Mesenchymal stem cell (in vitro differentiated cells and primary cell): ENCODE measurements around the gene WNT3A.

Experiments used
- DNase-seq: peaks from one replicate; pipeline ENCODE4 v3.0.0-alpha.2; 2013
- H2AFZ ChIP-seq: one replicate; pipeline ENCODE4 v1.6.1; 2013; ENCODE audit warnings: low read depth, mild to moderate bottlenecking, control low read depth, inconsistent platforms, low read length, moderate library complexity
- H2AK5ac ChIP-seq: 2 replicates; pipeline ENCODE4 v1.6.1; 2013; ENCODE audit warnings: low read length, moderate library complexity, mild to moderate bottlenecking, inconsistent platforms; ENCODE audit not compliant: severe bottlenecking
- H2BK120ac ChIP-seq: one replicate; pipeline ENCODE4 v1.6.1; 2013; ENCODE audit warnings: low read depth, mild to moderate bottlenecking, inconsistent platforms, low read length, moderate library complexity
- H2BK12ac ChIP-seq, 2 experiments: one replicate each; pipeline ENCODE4 v1.6.1; 2013; ENCODE audit warnings: inconsistent platforms in 2 of 2, low read length in 2 of 2, mild to moderate bottlenecking in 2 of 2, moderate library complexity in 2 of 2, control low read depth in 1 of 2
- H2BK15ac ChIP-seq: one replicate; pipeline ENCODE4 v1.6.1; 2013; ENCODE audit warnings: mild to moderate bottlenecking, low read depth, inconsistent platforms; ENCODE audit not compliant: poor library complexity, severe bottlenecking
- H2BK5ac ChIP-seq: 2 replicates; pipeline ENCODE4 v1.6.1; 2013; ENCODE audit warnings: low read depth, mild to moderate bottlenecking, low read length, control low read depth, inconsistent platforms; ENCODE audit not compliant: poor library complexity, severe bottlenecking
- H3K14ac ChIP-seq, 2 experiments: one replicate each; pipeline ENCODE4 v1.6.1; 2013; ENCODE audit warnings: inconsistent platforms in 2 of 2, low read length in 2 of 2, control low read depth in 1 of 2, mild to moderate bottlenecking in 1 of 2, moderate library complexity in 1 of 2
- H3K18ac ChIP-seq, 2 experiments: one replicate each; pipeline ENCODE4 v1.6.1; 2013; ENCODE audit warnings: inconsistent platforms in 2 of 2, low read length in 2 of 2, control low read depth in 1 of 2, low read depth in 1 of 2, mild to moderate bottlenecking in 1 of 2
- H3K23ac ChIP-seq, 2 experiments: one replicate each; pipeline ENCODE4 v1.6.1; 2013; ENCODE audit warnings: inconsistent platforms in 2 of 2, low read length in 2 of 2, mild to moderate bottlenecking in 2 of 2, moderate library complexity in 2 of 2, control low read depth in 1 of 2
- H3K27ac ChIP-seq: 2 replicates; pipeline ENCODE4 v1.5.1; 2013; ENCODE audit warnings: mild to moderate bottlenecking, moderate library complexity, low read length, control low read depth, inconsistent platforms; ENCODE audit not compliant: poor library complexity, severe bottlenecking
- H3K27me3 ChIP-seq, 2 experiments: 2 replicates each; pipeline versions ENCODE4 v1.6.1 to v1.7.0; 2013; ENCODE audit warnings: low read length in 2 of 2, mild to moderate bottlenecking in 2 of 2, moderate library complexity in 2 of 2, control low read depth in 1 of 2, inconsistent platforms in 1 of 2; ENCODE audit not compliant: control insufficient read depth in 1 of 2, insufficient read depth in 1 of 2
- H3K36me3 ChIP-seq, 2 experiments: 2 replicates each; pipeline versions ENCODE4 v1.6.1 to v1.7.0; 2013; ENCODE audit warnings: low read length in 2 of 2, control low read depth in 1 of 2, inconsistent platforms in 1 of 2, low read depth in 1 of 2, mild to moderate bottlenecking in 1 of 2; ENCODE audit not compliant: insufficient read depth in 2 of 2, control insufficient read depth in 1 of 2
- H3K4ac ChIP-seq, 2 experiments: one replicate each; pipeline ENCODE4 v1.6.1; 2013; ENCODE audit warnings: inconsistent platforms in 2 of 2, low read length in 2 of 2, mild to moderate bottlenecking in 2 of 2, moderate library complexity in 2 of 2, control low read depth in 1 of 2, low read depth in 1 of 2
- H3K4me1 ChIP-seq: 2 replicates; pipeline ENCODE4 v1.6.1; 2013; ENCODE audit warnings: low read depth, low read length, control low read depth; ENCODE audit not compliant: control insufficient read depth, insufficient read depth
- H3K4me2 ChIP-seq: 2 replicates; pipeline ENCODE4 v1.6.1; 2013; ENCODE audit warnings: low read length, mild to moderate bottlenecking, inconsistent platforms; ENCODE audit not compliant: poor library complexity, severe bottlenecking
- H3K4me3 ChIP-seq, 2 experiments: 2 replicates each; pipeline versions ENCODE4 v1.5.1 to v1.7.0; 2013; ENCODE audit warnings: low read length in 2 of 2, mild to moderate bottlenecking in 2 of 2, control low read depth in 1 of 2, low read depth in 1 of 2; ENCODE audit not compliant: insufficient read depth in 1 of 2
- H3K79me1 ChIP-seq: replicated peaks from 2 replicates; pipeline ENCODE4 v1.6.1; 2013; ENCODE audit warnings: mild to moderate bottlenecking, control low read depth, low read length, inconsistent platforms; ENCODE audit not compliant: poor library complexity, severe bottlenecking
- H3K9ac ChIP-seq: 2 replicates; pipeline ENCODE4 v1.7.0; 2013; ENCODE audit warnings: mild to moderate bottlenecking, low read length, moderate library complexity
- H3K9me3 ChIP-seq: 2 replicates; pipeline ENCODE4 v1.7.0; 2013; ENCODE audit warnings: mild to moderate bottlenecking, low read length; ENCODE audit not compliant: control insufficient read depth
- H4K8ac ChIP-seq: one replicate; pipeline ENCODE4 v1.6.1; 2013; ENCODE audit warnings: inconsistent platforms, mild to moderate bottlenecking, low read length, moderate library complexity
- H4K91ac ChIP-seq: one replicate; pipeline ENCODE4 v1.6.1; 2013; ENCODE audit warnings: mild to moderate bottlenecking, low read length, inconsistent platforms
- WGBS: methylation state at CpG from one replicate; pipeline ENCODE4 v1.1.7; 2013; ENCODE audit warnings: mixed read lengths; 5-methylcytosine and 5-hydroxymethylcytosine counted together

Gene WNT3A

DNA sequence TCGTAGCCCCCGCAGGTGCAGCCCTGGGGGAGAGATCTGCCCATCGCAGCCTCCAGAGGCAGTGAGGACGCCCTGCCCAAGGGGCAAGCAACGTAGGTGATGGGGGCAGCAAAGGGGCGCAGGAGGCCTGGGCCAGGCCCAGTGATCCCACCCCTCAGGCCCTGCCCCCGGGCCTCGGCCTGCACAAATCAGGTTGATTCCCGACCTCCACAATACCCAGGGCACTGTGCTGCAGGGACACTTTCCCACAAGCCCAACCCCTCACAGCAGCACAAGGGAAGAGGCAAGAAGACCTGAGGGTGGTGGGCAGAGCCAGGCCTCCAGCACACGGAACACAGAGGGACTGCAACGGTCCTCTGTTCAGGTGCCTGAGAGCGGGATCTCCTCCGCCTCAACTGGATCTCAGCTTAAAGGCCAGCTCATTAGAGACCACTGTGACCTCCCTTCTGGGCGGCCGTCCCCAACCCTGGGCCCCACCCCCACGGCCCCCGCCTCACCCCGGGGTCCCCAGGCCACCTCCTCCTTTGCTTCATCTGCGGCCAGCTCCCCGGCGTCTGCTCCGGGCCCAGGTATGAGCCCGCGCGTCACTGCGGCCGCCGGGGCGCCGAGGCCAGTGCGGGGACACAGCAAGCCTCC is 74.9 kb downstream of the WNT3A start:
- Histone ChIP-seq H2BK15ac (peak overlapping the region; percentile 50), H3K4ac (peak overlapping the region; percentile 90 to 94), H3K18ac (peak overlapping the region; percentile 87 to 94), H3K9me3 (no peaks in the 10 kb centered on the region), H3K27ac (no peak overlapping the region), H3K4me3 (peak overlapping the region; percentile 81 to 96), H3K4me1 (peaks cover 30% of the 10 kb centered on the region), H4K8ac (peak overlapping the region; percentile 92), H2AFZ (peak overlapping the region; percentile 48), H3K27me3 (no peaks in the 10 kb centered on the region), H3K14ac (peak overlapping the region; percentile 67 to 89), H3K36me3 (peaks cover 9% of the 10 kb centered on the region in 2 experiments), H3K23ac (peak overlapping the region in 1 of 2 experiments; percentile 75), H3K4me2 (peak overlapping the region; percentile 96), H4K91ac (peak overlapping the region; percentile 87), H3K79me1 (peaks cover 23% of the 10 kb centered on the region), H3K9ac (peak overlapping the region; percentile 99), H2BK120ac (peak overlapping the region; percentile 55), H2BK12ac (peak overlapping the region in 1 of 2 experiments; percentile 49), H2AK5ac (no peak overlapping the region), H2BK5ac (no peak overlapping the region)
- DNase-seq: peak; percentile 21
- WGBS: 15% methylated on average over 27 of the region's 31 CpGs

DNA sequence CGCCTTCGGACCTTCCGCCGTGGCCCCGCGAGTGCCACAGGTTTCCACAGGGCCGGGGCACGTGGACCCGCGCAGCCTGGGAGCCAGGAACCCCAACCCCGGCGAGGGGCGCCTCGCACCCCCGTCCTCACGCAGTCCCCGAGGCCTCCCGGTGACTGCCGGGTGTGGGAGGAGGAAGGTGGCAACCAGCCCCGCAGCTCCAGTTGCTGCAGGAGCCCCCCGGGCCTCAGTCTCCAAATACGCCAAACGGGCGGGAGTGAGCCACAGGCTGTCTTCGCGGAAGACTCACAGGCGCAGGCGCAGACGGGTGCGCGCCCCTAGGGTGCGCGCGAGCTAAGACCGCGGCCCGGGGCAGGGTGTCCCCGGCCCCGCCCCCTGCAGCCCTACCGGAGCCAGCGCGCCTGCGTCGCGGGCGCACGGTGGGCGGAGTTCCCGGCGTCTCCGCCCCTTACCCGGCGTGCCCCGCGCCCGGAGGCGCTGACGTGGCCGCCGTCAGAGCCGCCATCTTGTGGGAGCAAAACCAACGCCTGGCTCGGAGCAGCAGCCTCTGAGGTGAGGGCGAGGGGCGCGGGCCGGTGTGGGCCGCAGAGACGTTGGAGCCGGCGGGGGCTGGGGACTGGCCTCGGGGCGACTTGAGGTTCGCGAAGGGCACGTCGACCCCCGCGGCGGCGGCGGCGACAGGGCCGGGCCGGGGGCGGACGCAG is 75.6 kb downstream of the WNT3A start, which contains the start of gene ARF1:
ARF1 (plus strand) TSS at position 495 of the 704 bp plus-strand sequence. CDS start 14,407 bp downstream, outside the sequence.
- H3K27ac ChIP-seq: peak within 1 kb of the TSS; percentile 69
- under 1% methylated on average over 68 of the region's 87 CpGs for WGBS
- peak within 1 kb of the TSS; percentile 57 for H2AK5ac ChIP-seq
- H2BK12ac ChIP-seq: peak within 1 kb of the TSS; percentile 7 to 75
- H3K9me3 ChIP-seq: no peaks in the 10 kb centered on the region
- H3K4ac ChIP-seq: peak within 1 kb of the TSS; percentile 99 to 100
- peak within 1 kb of the TSS; percentile 100 for H2BK120ac ChIP-seq
- H3K4me1 ChIP-seq: peaks cover 32% of the 10 kb centered on the region
- H3K27me3 ChIP-seq: no peaks in the 10 kb centered on the region
- peak within 1 kb of the TSS; percentile 48 for H2AFZ ChIP-seq
- peak within 1 kb of the TSS; percentile 1 to 95 for H3K23ac ChIP-seq
- H3K4me3 ChIP-seq: peak within 1 kb of the TSS; percentile 95 to 96
- H3K36me3 ChIP-seq: peaks cover 9% of the 10 kb centered on the region in 2 experiments
- H4K8ac ChIP-seq: peak within 1 kb of the TSS; percentile 96
- peak within 1 kb of the TSS; percentile 90 for H2BK5ac ChIP-seq
- peak within 1 kb of the TSS; percentile 99 for H4K91ac ChIP-seq
- H3K79me1 ChIP-seq: peaks cover 22% of the 10 kb centered on the region
- H3K4me2 ChIP-seq: peak within 1 kb of the TSS; percentile 96
- H3K18ac ChIP-seq: peak within 1 kb of the TSS; percentile 96 to 99
- peak within 1 kb of the TSS; percentile 99 for H3K9ac ChIP-seq
- peak within 1 kb of the TSS; percentile 67 to 99 for H3K14ac ChIP-seq
- DNase-seq: peak; percentile 87
- H2BK15ac ChIP-seq: peak within 1 kb of the TSS; percentile 82

DNA sequence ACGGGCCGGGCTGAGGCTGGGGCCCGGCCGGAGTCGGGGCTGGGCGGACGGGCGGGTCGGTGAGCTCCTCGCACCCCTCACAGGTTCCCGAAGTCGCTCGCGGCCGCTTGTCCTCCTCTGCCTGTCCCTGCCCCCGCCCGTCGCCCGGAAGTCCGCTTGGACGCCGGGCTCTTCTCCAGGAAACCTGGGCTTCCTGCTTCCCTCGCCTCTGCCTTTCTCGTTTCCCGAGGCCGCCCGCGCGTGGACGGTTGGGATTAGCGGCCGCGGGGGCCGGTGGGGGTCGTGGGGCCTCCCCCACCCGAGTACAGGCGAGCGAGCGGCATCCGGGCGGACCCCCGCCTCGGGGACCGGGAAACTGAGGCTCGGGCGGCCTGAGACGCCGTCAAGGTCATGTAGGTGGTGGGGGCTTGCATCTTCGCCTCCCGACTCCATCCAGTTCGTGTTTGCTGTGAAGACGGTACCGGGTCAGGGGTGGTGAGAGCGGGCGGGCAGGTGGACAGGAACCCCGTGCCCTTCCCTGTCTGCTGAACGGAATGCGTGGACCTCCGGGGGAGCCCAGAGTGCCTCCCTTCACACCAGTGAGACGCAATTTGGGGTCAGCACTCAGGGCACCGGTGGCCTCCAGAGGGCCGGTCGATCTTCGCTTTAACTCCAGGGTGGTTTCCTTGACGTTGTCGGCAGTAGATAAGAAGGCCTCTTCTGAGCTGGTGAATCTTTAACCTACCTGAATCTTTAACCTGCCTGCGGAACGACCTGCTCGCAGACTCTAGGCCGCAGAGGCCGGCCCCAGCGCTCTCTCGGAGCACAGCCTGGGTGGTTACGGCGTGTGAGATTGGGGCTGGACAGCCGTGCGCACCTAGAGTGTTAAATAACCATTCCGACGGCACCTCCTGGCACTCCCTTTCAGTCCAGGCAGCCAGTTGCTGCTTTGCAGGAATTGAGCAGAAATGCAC is 76.4 kb downstream of the WNT3A start:
- Histone ChIP-seq H3K27ac (peak overlapping the region; percentile 69), H3K9ac (peak overlapping the region; percentile 99), H3K27me3 (no peaks in the 10 kb centered on the region), H4K91ac (peak overlapping the region; percentile 99), H3K4ac (peak overlapping the region; percentile 99 to 100), H2BK5ac (peak overlapping the region; percentile 90), H2BK15ac (peak overlapping the region; percentile 82), H3K4me3 (peak overlapping the region; percentile 95 to 96), H4K8ac (peak overlapping the region; percentile 96), H2BK120ac (peak overlapping the region; percentile 100), H3K14ac (peak overlapping the region; percentile 62 to 99), H3K23ac (peak overlapping the region; percentile 1 to 95), H2AK5ac (peak overlapping the region; percentile 57), H3K4me2 (peak overlapping the region; percentile 85), H2AFZ (no peak overlapping the region), H3K79me1 (peaks cover 20% of the 10 kb centered on the region), H3K18ac (peak overlapping the region; percentile 96 to 99), H3K36me3 (peaks cover 11 to 13% of the 10 kb centered on the region in 2 experiments), H2BK12ac (peak overlapping the region; percentile 7 to 75), H3K4me1 (peaks cover 38% of the 10 kb centered on the region), H3K9me3 (no peaks in the 10 kb centered on the region)
- WGBS: under 1% methylated on average over 70 of the region's 79 CpGs
- peak; percentile 26 for DNase-seq
